H9 (cell line): ENCODE measurements around the gene IQCM. TPM values are rescaled to one million over a fixed set of nuclear protein-coding genes. Genes with fewer than 3 reads are reported as not detected.

Experiments used
- DNase-seq: peaks from one replicate; pipeline ENCODE4 v3.0.0-alpha.2; 2017
- H2AFZ ChIP-seq: one replicate; pipeline ENCODE4 v1.6.1; 2013; ENCODE audit warnings: mild to moderate bottlenecking, low read length, control low read depth, moderate library complexity
- H2AK5ac ChIP-seq: 2 replicates; pipeline ENCODE4 v1.6.1; 2013; ENCODE audit warnings: low read length, control low read depth, mixed read lengths; ENCODE audit not compliant: insufficient read length
- H2BK120ac ChIP-seq: one replicate; pipeline ENCODE4 v1.6.1; 2013; ENCODE audit warnings: low read depth, mild to moderate bottlenecking, low read length, control low read depth, inconsistent platforms; ENCODE audit not compliant: poor library complexity, severe bottlenecking
- H2BK12ac ChIP-seq: 2 replicates; pipeline ENCODE4 v1.6.1; 2013; ENCODE audit warnings: low read length, control low read depth, mixed read lengths, low read depth; ENCODE audit not compliant: insufficient read length
- H2BK15ac ChIP-seq: 2 replicates; pipeline ENCODE4 v1.6.1; 2013; ENCODE audit warnings: low read depth, low read length, control low read depth
- H2BK20ac ChIP-seq: one replicate; pipeline ENCODE4 v1.6.1; 2013; ENCODE audit warnings: low read depth, mild to moderate bottlenecking, low read length, control low read depth, inconsistent platforms; ENCODE audit not compliant: poor library complexity, severe bottlenecking
- H2BK5ac ChIP-seq: 2 replicates; pipeline ENCODE4 v1.6.1; 2013; ENCODE audit warnings: low read length, control low read depth, mixed read lengths; ENCODE audit not compliant: insufficient read length
- H3K14ac ChIP-seq: 2 replicates; pipeline ENCODE4 v1.6.1; 2013; ENCODE audit warnings: low read length, control low read depth; ENCODE audit not compliant: insufficient read depth
- H3K18ac ChIP-seq: 2 replicates; pipeline ENCODE4 v1.6.1; 2013; ENCODE audit warnings: low read depth, mild to moderate bottlenecking, mixed read lengths, low read length, control low read depth; ENCODE audit not compliant: insufficient read length
- H3K23ac ChIP-seq: 2 replicates; pipeline ENCODE4 v1.6.1; 2013; ENCODE audit warnings: low read length, control low read depth, mixed read lengths, low read depth; ENCODE audit not compliant: insufficient read length
- H3K23me2 ChIP-seq: 2 replicates; pipeline ENCODE4 v1.6.1; 2013; ENCODE audit warnings: low read depth, mild to moderate bottlenecking, mixed read lengths, low read length, control low read depth; ENCODE audit not compliant: insufficient read length, poor library complexity, severe bottlenecking
- H3K27ac ChIP-seq: 2 replicates; pipeline ENCODE4 v1.5.1; 2013; ENCODE audit warnings: low read length, control low read depth, mixed read lengths, low read depth; ENCODE audit not compliant: insufficient read length
- H3K27me3 ChIP-seq: 2 replicates; pipeline ENCODE4 v1.6.1; 2013; ENCODE audit warnings: low read length, control low read depth, inconsistent platforms; ENCODE audit not compliant: insufficient read depth
- H3K4ac ChIP-seq: 2 replicates; pipeline ENCODE4 v1.6.1; 2013; ENCODE audit warnings: low read depth, mild to moderate bottlenecking, control low read depth, inconsistent platforms, low read length, moderate library complexity
- H3K4me1 ChIP-seq: 2 replicates; pipeline ENCODE4 v1.6.1; 2013; ENCODE audit warnings: low read length, control low read depth, inconsistent platforms; ENCODE audit not compliant: insufficient read depth
- H3K4me2 ChIP-seq: 2 replicates; pipeline ENCODE4 v1.6.1; 2013; ENCODE audit warnings: low read length, control low read depth, mixed read lengths; ENCODE audit not compliant: insufficient read length, insufficient read depth
- H3K56ac ChIP-seq: 2 replicates; pipeline ENCODE4 v1.6.1; 2013; ENCODE audit warnings: low read depth, mild to moderate bottlenecking, mixed read lengths, low read length, control low read depth; ENCODE audit not compliant: insufficient read length
- H3K79me1 ChIP-seq: 2 replicates; pipeline ENCODE4 v1.6.1; 2013; ENCODE audit warnings: low read depth, mild to moderate bottlenecking, moderate library complexity, low read length, control low read depth, inconsistent platforms; ENCODE audit not compliant: insufficient read depth, poor library complexity, severe bottlenecking
- H3K79me2 ChIP-seq: 2 replicates; pipeline ENCODE4 v1.6.1; 2013; ENCODE audit warnings: low read length, control low read depth, inconsistent platforms; ENCODE audit not compliant: insufficient read depth
- H3K9ac ChIP-seq: 2 replicates; pipeline ENCODE4 v1.6.1; 2013; ENCODE audit warnings: low read length, control low read depth, mixed read lengths; ENCODE audit not compliant: insufficient read length; ENCODE audit errors: extremely low read depth
- H3K9me3 ChIP-seq: one replicate; pipeline ENCODE4 v1.6.1; 2013; ENCODE audit warnings: low read depth, low read length, inconsistent platforms; ENCODE audit not compliant: control insufficient read depth
- H3T11ph ChIP-seq: one replicate; pipeline ENCODE4 v1.6.1; 2013; ENCODE audit warnings: mild to moderate bottlenecking, low read length, control low read depth, inconsistent platforms
- H4K20me1 ChIP-seq: one replicate; pipeline ENCODE4 v1.6.1; 2013; ENCODE audit not compliant: control insufficient read depth, insufficient read length, insufficient read depth
- H4K5ac ChIP-seq: 2 replicates; pipeline ENCODE4 v1.6.1; 2013; ENCODE audit warnings: low read depth, mild to moderate bottlenecking, mixed read lengths, low read length, control low read depth; ENCODE audit not compliant: insufficient read length
- H4K8ac ChIP-seq: replicated peaks from 2 replicates; pipeline ENCODE4 v1.6.1; 2013; ENCODE audit warnings: low read length, control low read depth, mixed read lengths, low read depth; ENCODE audit not compliant: insufficient read length
- H4K91ac ChIP-seq: 2 replicates; pipeline ENCODE4 v1.6.1; 2013; ENCODE audit warnings: low read depth, mild to moderate bottlenecking, moderate library complexity, mixed read lengths, low read length, control low read depth; ENCODE audit not compliant: insufficient read length
- H3K27ac Mint-ChIP-seq, 3 experiments: 2 replicates in 2 of 3; 3 replicates in 1 of 3; pipeline ENCODE4 v1.8.0; 2020 to 2021; ENCODE audit warnings: mixed read lengths in 3 of 3, mild to moderate bottlenecking in 1 of 3, moderate library complexity in 1 of 3
- H3K27me3 Mint-ChIP-seq: 2 replicates; pipeline ENCODE4 v1.8.0; 2021; ENCODE audit warnings: low read depth, mild to moderate bottlenecking, moderate library complexity, mixed read lengths
- H3K36me3 Mint-ChIP-seq, 3 experiments: 2 replicates in 2 of 3; 3 replicates in 1 of 3; pipeline ENCODE4 v1.8.0; 2020 to 2021; ENCODE audit warnings: low read depth in 3 of 3, mixed read lengths in 3 of 3; ENCODE audit not compliant: insufficient read depth in 1 of 3
- H3K4me1 Mint-ChIP-seq, 2 experiments: 2 replicates each; pipeline ENCODE4 v1.8.0; 2020; ENCODE audit warnings: mixed read lengths in 2 of 2
- H3K4me3 Mint-ChIP-seq, 2 experiments: 2 replicates in 1 of 2; 3 replicates in 1 of 2; pipeline ENCODE4 v1.8.0; 2020 to 2021; ENCODE audit warnings: mild to moderate bottlenecking in 2 of 2, mixed read lengths in 2 of 2, moderate library complexity in 1 of 2
- H3K9me3 Mint-ChIP-seq, 2 experiments: 2 replicates in 1 of 2; 3 replicates in 1 of 2; pipeline ENCODE4 v1.8.0; 2020; ENCODE audit warnings: mild to moderate bottlenecking in 2 of 2, mixed read lengths in 2 of 2, moderate library complexity in 1 of 2
- CTCF ChIP-seq: fragments of 200-600 bp; sonication (generic); conservative IDR thresholded peaks from 3 replicates; pipeline ENCODE4 v1.8.0; 2021; ENCODE audit warnings: antibody characterized with exemption, mild to moderate bottlenecking
- WGBS: extraction: QIAGEN DNeasy Blood & Tissue Kit; methylation state at CpG from one replicate; pipeline ENCODE4 v1.1.7; 2013; ENCODE audit warnings: missing lambda C conversion rate, low lambda C conversion rate, mixed read lengths; ENCODE audit not compliant: insufficient read length; ENCODE audit errors: extremely low coverage; 5-methylcytosine and 5-hydroxymethylcytosine counted together
- total RNA-seq: library from RNA; stranded (reverse); gene quantifications from 2 replicates; pipeline ENCODE4 v1.2.1, GENCODE V29; 2021

The IQCM gene
- total RNA-seq, 1 experiment from 2014 or later: 0.15 TPM

- no peak for DNase-seq
- H3K4me3 Mint-ChIP-seq: no peak overlapping the region
- Histone ChIP-seq H3K9ac (no peak overlapping the region), H3K4me1 (peaks cover 2% of the 10 kb centered on the region; the same call in 1 of the 2 replicates), H3K14ac (no peak overlapping the region), H3K23ac (no peak overlapping the region), H3T11ph (no peak overlapping the region), H3K23me2 (no peaks in the 10 kb centered on the region), H3K9me3 (no peaks in the 10 kb centered on the region), H3K79me2 (no peaks in the 10 kb centered on the region), H4K5ac (no peak overlapping the region), H3K18ac (no peak overlapping the region), H4K91ac (no peak overlapping the region), H2BK5ac (no peak overlapping the region), H2BK120ac (no peak overlapping the region), H4K8ac (no peak overlapping the region), H3K27me3 (no peaks in the 10 kb centered on the region), H2BK12ac (no peak overlapping the region), H3K27ac (no peak overlapping the region), H2BK15ac (no peak overlapping the region), H2AFZ (no peak overlapping the region), H2BK20ac (no peak overlapping the region), H3K4me2 (no peak overlapping the region), H3K4ac (no peak overlapping the region), H4K20me1 (no peaks in the 10 kb centered on the region), H3K56ac (no peak overlapping the region), H2AK5ac (no peak overlapping the region), H3K79me1 (no peaks in the 10 kb centered on the region)
- no peak overlapping the region for H3K27ac Mint-ChIP-seq
- no peaks in the 10 kb centered on the region for H3K27me3 Mint-ChIP-seq
- no peaks in the 10 kb centered on the region for H3K36me3 Mint-ChIP-seq
- no peak for TF ChIP-seq CTCF
- no CpG with 5 or more reads among the region's 3 CpGs for WGBS
- peaks cover 10 to 14% of the 10 kb centered on the region in 2 experiments for H3K4me1 Mint-ChIP-seq
- no peaks in the 10 kb centered on the region for H3K9me3 Mint-ChIP-seq
Measured at GRCh38 chr4:149630064-149630463, 185.6 kb downstream of the IQCM start.
